ENCODE data around the gene RPL13.
"Not testable (repeated sequence)": the region's sequence is repeated elsewhere in the genome, so short reads cannot be mapped to it uniquely, and the experiment has no call there.

The RPL13 gene

DNA sequence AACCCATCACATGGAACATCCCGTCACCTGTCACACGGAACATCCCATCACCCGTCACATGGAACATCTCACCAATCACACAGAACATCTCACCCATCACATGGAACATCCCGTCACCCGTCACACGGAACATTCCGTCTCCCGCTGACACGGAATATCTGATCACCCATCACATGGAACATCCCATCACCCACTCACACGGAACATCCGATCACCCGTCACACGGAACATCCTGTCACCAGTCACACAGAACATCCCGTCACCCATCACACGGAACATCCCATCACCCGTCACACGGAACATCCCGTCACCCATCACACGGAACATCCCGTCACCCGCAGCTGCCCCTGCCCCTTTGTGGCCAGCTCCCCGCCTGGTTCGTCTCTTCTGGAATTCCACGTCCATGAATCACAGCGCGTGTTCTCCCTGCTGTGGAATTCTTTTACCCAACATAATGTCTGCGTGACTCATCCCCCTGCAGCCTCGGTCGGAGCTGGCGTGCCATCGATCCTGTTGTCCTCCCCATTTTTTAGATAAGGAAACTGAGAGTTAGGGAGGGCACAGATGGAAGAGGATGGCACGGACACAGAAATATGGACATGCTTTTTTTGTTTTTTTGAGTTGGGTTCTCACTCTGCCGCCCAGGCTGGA is 20.7 kb downstream of the RPL13 start:
- no peak for DNase-seq

DNA sequence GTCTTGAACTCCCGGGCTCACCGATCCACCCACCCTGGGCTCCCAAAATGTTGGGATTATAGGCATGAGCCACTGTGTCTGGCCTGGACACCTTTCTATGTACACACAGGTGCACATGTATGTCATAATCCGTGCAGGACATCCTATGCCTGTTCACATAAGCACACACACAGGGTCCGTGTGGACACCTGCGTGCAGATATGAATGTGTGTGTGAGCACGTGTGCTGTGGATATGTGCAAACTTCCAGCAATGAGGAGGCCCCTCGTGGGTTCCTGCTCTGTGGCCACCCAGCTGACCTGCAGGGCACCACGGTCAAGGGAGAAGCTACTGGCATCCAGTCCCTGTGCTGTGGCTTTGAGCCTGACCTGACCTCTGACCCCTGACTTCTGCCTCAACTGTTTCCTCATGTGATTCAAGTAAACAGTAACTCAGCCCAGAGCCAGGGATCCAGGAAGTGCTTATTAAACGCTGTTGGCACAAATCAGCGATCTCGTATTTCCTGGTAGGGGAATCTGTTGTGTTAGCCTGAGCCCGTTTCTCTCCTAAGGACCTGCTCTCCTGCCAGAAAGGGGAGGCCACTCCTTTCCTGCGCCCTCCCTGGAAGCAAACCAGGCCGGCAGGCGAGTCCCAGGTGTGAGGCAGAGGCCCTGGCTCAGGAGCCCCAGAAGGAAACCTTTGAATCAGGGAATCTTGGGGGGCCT is 21.5 kb downstream of the RPL13 start:
- DNase-seq: no peak

DNA sequence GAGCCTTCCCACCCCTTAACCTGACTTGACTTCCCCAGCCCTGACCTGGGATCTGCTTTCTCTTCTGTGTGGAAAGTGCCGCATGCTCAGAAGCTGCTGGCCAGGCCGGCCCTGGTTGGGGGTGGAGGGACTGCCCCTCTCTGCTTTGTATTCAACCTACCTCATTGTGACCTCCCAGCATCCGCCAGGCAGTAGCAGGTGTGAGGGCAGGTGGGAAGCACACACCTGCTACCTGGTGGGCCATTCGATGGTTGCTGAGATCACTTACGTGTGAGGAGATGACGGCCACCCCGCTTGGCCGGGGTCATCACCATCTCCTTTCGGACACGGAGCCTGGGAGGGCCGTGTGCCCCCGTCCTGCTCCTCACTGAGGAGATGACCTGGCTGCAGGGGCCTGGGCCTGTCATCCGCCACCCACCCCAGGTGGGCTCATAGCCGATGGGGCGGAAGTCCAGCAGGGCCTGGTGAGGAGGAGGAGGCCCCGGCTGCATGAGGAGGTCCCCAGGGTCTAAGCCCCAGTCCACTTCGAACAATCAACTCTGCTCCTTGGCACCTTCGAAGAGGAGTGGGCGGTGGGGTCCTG is 22.2 kb downstream of the RPL13 start:
- no peak for DNase-seq

DNA sequence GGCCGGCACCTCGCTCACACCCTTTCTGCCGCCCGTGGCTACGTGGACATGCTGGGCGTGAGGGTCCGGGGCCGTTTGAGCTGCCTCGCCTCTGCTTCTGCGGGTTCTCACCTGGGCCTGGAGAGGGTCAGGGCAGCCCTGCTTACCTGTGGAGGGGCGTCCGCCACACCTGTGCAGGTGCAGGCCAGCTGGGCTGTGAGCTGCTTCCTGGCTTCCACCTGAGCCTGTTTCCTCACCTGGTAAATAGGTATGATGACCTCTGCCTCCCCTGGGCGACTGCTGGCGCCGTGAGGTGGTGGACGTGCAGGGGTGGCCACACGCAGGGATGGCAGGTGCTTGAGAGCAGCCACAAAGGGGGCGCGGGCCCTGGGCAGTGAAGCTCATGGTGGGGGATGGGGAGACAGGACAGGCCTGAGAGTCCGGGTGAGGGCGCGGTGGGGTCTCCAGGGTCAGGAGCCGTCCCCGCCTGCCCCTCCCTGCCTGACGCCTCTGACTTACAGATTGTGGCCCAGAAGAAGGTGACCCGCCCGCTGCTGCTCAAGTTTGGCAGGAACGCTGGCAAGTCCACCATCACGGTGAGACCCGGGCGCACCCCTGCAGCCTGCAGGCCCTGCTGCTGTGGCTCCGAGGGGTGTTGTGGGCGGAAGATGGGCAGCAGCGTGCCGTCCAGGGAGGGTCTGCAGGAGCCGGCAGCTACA is 22.9 kb downstream of the RPL13 start:
- DNase-seq: no peak

DNA sequence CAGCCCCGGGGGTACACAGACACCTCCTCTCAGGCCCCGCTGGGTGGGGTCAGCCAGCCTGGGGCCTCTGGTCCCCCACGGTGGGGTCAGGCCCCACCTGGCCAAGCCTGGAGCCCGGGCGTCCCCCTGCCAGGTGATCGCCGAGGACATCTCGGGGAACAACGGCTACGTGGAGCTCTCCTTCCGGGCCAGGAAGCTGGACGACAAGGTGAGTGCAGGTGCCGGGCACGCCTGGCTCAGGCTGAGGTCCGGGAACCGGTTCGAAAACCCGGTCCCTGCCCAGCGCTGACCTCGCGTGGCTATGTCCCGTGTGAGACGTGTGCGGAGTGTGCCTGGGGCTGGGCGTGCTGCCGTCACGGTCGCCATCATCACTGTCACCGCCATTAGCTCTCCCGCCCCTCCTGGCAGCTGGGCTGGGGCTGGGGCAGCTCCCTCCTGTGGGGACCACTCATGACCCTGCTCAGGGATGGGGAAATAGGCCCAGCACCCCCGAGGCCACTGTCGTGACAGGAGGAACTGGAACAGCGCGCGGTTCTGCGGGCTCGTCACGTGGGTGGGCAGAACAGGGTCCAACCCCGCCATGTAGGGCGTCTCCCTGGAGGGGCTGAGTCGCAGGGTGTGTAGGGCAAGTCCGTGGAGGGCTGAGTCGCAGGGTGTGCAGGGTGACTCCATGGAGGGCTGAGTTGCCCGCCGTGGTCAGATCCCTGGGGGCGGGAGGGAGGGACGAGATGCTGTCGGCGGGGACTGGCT is 23.6 kb downstream of the RPL13 start:
- DNase-seq: no peak

DNA sequence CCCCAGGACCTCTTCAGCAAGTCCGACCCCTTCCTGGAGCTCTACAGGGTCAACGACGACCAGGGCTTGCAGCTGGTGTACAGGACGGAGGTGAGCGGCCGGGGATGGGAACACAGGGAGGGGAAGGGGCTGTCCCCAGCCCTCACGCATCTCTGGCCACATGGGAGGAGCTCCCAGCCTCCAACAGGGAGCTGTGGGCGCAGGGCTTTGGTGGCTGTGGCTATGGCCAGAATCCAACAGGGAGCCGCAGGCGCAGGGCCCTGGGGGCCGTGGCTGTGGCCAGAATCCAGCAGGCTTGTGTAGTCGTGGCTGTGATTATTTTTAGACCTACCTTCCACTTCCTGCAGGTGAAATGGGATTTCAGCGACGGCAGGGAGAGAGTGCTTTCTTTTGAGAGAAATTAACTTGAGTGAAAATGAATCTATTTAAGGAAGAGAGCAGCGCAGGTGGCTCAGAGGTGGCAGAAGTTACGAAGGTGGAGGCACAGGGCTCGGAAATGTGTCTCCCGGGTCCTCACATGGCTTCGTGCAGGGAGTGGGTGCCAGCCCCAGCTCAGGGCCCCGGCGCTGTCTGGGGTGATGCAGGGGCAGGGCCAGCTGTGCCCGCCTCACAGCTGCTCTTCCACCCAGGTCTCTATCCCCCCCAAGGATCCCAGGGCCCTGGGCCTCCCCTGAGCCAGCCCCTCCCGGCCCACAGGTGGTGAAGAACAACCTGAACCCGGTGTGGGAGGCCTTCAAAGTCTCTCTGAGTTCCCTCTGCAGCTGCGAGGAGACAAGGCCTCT is 24.5 kb downstream of the RPL13 start:
- DNase-seq: no peak

DNA sequence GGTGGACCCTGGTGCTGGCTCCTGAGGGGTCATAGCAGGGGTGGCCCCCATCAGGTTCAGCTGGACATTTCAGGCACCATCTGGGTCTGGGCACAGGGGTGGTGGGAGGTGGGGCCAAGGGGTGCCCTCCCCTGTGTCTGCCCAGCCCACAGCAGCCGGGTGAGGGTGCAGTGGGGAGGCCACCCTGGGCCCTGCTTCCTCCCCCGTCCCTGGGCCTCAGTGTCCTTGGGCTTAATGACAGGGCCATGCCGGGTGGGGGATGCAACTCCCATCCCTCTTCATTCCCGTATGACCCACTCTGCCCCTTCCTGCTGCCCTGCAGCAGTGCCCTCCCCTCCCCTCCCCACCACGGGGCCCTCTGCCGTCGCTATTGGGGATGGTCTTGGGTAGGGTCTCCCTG is 25.7 kb downstream of the RPL13 start:
- no peak for DNase-seq

DNA sequence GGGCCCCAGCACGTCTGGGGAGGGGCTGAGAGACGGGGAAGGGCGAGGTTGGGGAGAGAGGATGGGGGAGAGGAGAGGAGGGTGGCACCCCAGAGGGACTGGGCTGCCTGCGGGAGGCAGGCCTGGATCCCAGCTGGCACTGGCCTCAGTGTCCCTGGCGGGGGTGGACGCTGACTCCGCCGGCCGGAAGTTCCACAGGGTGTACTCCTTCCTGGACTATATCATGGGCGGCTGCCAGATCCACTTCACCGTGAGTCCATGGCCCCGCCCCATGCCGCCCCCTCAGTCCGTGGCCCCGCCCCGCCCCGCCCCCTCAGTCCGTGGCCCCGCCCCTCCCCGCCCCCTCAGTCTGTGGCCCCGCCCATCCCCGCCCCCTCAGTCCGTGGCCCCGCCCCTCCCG is 26.4 kb downstream of the RPL13 start:
- no peak for DNase-seq

DNA sequence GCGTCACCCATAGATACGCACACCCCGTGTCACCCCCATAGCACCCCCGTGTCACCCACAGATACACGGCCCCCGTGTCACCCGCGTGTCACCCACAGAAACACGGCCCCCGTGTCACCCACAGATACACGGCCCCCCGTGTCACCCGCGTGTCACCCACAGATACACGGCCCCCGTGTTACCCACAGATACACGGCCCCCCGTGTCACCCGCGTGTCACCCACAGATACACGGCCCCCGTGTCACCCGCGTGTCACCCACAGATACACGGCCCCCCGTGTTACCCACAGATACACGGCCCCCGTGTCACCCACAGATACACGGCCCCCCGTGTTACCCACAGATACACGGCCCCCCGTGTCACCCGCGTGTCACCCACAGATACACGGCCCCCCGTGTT is 27.2 kb downstream of the RPL13 start:
- DNase-seq: not testable (repeated sequence)

DNA sequence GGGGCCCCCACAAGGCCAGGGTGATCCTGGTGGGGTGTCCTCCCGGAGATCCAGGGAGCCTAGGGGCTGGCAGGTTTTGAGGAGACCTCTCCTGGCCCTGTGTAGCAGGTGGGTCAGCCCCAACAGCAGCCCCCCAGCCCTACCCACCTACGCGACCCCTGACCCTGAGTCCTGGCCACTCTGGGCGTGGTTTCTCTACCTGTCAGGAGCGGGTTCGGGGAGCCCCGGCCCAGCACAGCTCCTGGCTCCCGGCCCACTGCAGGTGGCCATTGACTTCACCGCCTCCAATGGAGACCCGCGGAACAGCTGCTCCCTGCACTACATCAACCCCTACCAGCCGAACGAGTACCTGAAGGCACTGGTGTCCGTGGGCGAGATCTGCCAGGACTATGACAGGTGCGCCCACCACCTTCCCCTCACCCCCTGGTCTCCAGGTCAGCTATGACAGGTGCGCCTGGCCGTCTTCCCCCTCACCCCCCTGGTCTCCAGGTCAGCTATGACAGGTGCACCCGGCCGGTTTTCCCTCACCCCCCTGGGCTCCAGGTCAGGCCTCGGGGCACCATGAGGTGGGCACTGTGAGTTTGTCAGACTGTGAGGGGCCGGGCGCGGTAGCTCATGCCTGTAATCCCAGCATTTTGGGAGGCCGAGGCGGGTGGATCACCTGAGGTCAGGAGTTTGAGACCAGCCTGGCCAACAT is 28.1 kb downstream of the RPL13 start:
- DNase-seq: no peak

DNA sequence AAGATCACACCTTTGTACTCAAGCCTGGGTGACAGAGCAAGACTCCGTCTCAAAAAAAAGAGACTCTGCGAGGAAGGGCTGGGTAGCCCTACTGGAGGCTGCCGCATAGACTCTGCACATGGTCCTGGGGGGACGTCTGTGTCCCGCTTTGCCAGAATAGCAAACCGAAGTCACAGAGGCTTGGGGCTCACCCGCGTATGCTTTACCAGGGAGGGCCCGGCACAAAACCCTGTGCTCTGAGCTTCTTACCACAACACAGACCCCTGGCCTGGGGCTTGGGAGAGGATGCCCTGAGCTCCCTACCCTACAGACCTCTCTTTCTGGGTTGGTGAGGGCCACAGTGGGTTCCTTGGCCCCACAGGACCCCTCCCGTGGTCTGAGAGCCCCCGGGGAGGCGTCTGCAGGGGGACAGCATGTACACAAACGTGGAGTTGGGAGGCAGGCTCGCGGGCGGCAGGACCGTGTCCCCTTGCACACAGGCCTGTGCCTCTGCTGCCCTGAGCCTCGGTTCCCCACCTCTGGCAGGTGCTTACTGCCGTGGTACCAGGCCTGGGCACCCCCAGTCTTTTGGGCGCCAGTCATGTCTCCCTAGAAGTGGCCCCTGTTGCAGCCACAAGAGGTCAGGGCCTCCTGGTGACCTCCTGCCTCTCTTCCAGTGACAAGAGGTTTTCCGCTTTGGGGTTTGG is 28.9 kb downstream of the RPL13 start:
- no peak for DNase-seq

DNA sequence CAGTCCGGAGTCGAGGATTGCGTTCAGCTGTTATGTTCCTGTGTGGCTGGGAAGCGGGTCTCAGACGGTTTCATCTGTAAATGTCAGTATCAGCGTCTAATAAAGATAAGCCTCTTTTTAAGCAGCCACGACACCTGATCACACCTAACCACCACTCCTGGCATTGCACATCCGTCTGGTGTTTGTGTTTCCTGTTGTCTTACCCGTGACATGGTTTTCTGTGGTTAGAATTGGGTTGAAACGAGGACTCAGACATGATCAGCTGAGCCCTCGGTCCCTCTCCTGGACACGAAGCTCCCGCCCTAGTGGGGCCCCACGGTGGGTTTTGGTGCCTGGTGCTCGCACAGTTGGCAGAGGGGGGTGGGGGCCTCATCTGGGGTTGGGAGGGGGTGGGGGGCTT is 33.4 kb downstream of the RPL13 start:
- DNase-seq: no peak

DNA sequence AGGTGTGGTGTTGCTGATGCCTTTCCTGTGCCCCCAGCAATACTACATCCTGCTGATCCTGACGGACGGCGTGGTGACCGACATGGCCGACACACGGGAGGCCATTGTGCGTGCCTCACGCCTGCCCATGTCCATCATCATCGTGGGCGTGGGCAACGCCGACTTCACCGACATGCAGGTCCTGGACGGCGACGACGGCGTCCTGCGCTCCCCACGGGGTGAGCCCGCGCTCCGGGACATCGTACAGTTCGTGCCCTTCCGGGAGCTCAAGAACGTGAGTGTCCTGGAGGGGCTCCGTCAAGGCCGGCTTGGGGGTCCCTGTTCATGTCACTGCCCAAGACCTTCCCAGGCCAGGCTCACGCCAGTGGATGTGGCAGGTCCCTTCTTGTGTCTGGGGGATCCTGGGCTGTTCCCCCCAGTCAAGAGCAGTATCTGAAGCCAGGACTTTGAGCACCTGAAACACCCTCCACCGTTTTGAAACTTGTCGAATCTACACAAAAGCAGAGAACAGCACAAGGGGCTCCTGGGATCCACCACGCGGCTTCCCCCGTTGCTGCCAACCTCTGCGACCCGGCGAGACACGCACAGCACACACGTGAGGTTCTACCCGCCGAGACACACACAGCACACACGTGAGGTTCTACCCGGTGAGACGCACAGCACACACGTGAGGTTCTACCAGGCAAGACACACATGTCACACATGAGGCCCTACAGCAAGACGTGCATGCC is 35.0 kb downstream of the RPL13 start:
- DNase-seq: no peak

DNA sequence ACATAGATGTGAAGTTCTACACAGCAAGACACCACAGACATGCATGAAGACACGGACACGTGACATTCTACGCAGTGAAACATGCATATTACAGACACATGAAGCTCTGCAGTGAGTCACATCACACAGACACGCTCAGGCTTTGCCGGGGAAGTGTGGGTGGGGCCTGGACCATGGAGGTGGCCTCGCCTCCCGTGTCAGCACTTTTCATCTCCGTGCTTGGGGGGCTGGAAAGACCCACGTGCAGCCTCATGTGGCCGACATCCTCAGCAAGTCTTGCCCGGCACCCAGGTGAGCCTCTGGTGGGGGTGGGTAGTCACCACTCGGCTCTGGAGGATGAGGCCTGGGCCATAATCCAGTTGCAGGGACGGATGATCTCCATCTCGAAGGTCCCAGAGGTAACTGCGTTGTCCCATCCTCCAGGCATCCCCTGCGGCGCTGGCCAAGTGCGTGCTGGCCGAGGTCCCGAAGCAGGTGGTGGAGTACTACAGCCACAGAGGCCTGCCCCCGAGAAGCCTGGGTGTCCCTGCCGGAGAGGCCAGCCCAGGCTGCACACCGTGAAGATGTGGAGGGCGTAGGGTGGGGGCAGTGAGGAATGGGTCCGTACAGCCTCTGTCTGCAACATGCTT is 35.7 kb downstream of the RPL13 start:
- DNase-seq: no peak

DNA sequence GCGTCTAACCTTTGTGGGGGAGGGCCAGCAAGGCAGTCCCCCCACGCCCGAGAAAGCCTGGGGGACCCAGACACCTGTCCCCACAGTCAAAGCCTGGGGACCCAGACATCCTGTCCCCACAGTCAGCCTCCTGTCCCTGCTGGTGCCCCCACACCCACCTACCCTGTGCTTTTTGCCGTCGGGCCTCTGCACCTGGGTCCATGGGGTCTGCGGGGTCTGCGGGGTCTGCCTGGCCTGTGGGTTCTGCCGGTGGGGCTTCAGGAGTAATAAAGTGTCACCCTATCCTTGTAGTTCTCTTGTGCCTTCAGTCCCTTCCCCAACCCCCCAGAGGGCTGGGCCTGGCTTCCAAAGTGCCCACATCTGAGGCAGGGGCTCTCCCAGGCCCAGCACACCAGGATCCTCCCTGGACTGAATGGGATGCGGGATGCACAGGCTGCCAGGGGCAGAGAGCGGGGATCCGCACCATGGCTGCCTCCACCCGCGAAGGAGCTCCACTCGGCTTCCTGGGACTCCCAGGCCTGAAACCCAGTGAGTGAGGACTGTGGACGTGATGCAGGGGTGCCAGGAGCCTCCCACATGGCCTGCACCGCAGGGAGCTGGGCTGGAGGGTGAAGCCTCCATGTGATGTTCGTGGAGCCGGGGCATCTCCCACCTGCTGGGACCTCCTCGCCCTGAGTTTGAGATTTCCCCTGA is 36.6 kb downstream of the RPL13 start:
- DNase-seq: no peak

DNA sequence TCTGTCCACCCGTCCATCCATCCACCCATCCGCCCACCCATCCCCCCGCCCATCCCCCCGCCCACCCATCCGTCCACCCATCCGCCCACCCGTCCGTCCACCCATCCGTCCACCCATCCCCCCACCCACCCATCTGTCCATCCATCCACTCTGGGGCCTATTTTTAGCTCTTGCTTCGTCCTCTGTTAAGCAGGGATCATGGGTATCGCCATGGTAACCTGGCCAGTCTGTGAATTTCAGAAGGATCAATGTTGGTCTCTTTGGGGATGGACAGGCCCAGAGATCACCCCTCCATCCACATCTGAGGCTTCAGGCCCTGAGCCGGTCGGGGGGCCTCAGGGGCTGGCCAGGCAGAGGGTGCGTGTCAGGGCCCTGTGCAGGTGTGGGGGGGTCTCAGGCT is 37.7 kb downstream of the RPL13 start:
- no peak for DNase-seq

DNA sequence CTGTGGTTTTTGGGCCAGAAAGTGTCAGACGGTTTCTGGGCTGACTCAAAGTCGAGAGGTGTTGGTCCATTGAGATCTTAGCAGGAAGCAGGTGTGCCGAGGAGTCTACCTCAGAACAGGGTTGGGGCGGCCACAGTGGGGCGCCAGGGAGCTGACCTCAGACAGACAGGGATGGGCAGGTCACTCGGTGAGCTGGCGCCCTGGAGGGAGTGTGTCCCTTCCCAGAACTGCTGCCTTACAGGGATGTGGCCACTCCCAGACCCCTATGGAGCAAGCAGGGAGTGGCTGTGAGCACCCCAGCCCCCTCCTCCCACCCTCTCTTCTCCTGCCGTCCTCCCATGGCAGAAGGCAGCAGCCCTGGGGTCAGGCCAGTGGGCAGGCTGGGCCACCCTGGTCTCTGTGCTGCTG is 39.0 kb downstream of the RPL13 start:
- DNase-seq: peak; percentile 3

DNA sequence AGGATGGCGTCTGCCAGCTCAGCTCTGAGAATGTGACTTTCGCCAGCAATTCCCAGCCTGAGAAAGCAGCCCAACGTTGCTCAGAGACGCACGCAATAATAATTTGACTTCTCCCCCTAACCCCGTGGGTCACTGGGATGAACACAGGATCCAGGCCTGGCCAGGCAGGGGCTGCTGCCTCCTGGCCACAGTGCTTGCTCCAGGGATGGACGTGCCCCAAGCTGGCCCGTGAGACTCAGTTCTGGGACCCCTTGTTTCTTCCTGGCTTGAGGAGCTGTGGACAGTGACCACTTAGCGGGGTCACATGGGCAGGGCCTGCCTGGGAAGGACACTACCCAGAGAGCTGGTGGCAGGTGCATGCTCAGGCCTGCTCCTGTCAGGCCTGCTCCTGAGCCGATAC is 39.4 kb downstream of the RPL13 start:
- DNase-seq: no peak

DNA sequence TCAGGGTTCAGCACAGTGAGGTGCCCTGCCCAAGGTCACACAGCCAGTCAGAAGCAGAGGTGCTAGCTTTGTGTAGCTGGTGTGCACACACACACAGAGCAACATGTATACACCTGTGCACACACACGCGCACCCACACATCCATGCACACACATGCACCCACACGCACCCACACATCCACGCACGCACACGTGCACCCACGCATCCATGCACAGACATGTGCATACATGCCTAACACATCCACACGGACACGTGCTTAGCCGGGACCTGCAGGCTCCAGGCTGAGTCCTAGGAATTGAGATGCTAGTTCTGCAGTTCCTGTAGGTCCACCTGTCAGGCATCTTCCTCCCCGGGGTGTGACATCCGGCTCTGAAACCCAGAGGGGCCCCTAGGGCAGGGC is 39.9 kb downstream of the RPL13 start:
- DNase-seq: no peak
